Nucleus accumbens (tissue), 56 donors: ENCODE results near the gene TNK2.
"Not testable (repeated sequence)": the region's sequence is repeated elsewhere in the genome, so short reads cannot be mapped to it uniquely, and the experiment has no call there.

Experiments
- DNase-seq, 56 donors: peaks; one replicate each; lab custom pipeline; 2025; lab: John Stamatoyannopoulos, UW

Gene TNK2

DNA sequence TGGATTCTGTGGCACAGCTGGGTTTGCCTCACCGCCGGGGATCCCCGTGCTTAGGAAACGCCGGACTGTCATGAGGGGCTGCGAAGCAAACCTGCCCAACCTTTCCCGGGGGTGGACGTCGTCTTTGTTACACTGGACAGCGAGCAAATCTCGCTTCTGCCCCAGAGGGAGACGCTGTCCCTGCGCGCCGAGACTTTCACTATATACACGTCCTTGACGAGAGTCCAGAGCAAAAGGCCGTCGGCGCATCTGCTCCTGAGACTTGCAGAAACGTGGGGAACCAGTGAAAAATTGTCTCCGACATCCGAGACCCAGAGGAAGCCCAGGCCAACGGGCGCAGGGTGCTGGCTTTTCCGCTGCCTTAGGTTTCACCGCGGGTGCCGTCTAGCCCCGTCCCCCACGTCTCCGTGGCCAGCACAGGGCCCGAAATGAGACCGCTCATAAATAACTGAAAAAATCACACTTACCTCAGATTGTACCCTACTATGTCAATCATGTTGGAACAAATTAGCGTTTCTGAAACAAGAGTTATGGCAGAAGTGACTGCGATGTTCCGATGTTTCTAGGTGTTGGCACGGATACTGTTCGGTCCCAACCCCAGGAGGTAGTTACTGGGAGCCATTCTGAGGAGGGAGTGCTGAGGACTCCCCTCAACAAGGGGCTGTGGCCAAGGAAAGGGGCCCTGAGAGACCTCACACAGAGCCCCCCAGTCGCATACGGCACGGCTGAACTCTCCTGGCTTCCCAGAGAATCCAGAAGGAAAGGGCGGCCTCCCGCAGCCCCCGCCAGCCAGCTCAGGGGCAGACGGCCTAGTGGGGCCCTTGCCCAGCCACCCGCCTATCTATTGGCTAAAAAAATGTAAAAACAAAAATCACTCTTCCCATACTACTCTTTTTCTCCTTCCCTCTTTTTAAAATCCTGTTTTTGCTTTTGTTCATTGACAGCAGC is 82.2 kb downstream of the TNK2 start:
- DNase-seq = no peak

DNA sequence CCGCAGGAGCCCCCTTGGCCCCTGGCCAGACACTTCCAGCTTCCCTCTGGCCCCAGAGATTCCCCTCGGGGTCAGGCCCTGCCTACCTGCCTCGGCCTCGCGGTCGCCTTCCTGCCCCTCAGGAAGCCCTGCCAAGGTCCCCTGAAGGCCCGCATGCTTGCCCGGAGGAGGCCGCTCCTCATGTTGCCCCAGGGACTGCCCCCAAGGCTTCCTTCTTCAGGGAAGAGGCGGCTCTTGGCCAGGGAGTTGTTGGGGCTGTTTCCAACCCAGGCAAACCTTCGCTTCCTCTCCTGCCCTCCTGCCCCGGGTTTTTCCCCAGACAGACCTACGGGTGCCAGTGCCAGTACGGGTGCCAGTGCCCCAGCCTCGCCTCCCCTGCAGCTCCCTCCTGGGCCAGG is 83.2 kb downstream of the TNK2 start:
- no peak for DNase-seq

DNA sequence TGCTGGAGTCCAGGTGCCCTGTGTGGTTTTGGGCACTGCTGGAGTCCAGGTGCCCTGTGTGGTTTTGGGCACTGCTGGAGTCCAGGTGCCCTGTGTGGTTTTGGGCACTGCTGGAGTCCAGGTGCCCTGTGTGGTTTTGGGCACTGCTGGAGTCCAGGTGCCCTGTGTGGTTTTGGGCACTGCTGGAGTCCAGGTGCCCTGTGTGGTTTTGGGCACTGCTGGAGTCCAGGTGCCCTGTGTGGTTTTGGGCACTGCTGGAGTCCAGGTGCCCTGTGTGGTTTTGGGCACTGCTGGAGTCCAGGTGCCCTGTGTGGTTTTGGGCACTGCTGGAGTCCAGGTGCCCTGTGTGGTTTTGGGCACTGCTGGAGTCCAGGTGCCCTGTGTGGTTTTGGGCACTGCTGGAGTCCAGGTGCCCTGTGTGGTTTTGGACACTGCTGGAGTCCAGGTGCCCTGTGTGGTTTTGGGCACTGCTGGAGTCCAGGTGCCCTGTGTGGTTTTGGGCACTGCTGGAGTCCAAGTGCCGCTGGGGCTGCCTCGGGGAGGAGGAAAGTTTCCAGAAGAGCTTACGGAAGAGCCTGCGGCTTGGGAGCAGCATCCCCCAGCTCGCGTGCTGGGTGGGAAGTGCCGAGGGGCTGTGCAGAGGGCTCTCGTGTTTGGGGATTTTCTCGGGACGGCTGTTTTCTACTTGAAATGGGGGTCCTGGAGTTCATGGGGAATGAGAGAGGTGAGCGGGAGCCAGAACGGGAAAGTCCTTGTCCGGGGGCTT is 83.7 kb downstream of the TNK2 start:
- DNase-seq = not testable (repeated sequence)

DNA sequence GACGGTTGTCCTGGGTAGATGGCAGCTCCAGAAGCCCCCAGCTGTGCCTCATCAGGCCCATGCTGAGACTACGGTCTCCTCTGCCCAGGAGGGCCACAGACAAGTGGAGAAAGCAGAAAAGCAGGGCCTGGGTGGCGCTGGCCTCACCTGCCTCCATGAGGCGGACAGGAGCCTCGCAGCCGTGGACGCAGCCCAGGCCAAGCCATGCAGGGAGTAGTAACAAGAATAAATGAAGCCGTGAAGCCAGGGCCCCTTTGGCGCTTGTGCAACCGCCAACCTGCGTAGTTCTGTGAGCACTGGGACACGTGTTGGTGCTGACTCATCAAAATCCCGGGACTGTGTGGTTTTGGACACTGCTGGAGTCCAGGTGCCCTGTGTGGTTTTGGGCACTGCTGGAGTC is 84.4 kb downstream of the TNK2 start:
- no peak for DNase-seq

DNA sequence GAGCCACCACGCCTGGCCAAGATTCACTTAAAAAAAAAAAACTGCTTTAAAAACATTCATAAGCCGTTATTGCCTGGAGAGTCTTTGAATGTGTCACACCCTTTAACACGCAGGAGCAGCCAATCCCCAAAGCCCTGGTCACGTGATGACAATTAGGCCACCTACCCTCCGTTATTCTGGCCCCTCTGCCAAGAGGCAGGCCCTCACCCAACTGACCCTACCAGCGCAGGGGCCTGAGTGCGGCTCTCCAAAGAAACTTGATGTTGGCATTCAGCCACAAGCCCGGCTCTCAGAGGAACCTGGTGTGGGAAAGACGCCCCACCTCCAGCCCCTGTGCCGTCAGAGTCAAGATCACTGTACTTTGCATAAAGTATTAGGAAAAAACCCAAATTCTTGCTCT is 85.1 kb downstream of the TNK2 start:
- DNase-seq = peak in 1 of 56 donors; percentile 11

DNA sequence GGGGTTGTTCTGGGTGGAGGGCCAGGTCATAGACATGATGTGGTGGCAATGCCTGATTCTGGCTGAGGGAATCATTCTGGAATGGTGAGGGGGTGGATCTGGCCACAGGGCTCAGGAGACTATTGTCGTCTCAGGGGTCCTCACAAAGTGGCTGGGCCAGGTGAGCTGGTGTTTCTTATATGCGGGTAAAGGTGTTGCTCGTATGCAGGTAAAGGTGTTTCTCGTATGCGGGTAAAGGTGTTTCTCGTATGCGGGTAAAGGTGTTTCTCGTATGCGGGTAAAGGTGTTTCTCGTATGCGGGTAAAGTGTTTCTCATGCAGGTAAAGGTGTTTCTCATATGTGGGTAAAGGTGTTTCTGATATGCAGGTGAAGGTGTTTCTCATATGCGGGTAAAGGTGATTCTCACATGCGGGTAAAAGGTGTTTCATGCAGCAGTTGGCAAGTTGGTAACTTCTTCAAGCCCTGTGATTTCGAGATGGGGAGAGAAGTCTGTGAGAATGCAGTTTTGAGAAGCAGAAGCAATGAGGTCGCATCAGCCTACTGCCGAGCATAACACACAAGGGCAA is 86.1 kb downstream of the TNK2 start:
- DNase-seq = no peak

DNA sequence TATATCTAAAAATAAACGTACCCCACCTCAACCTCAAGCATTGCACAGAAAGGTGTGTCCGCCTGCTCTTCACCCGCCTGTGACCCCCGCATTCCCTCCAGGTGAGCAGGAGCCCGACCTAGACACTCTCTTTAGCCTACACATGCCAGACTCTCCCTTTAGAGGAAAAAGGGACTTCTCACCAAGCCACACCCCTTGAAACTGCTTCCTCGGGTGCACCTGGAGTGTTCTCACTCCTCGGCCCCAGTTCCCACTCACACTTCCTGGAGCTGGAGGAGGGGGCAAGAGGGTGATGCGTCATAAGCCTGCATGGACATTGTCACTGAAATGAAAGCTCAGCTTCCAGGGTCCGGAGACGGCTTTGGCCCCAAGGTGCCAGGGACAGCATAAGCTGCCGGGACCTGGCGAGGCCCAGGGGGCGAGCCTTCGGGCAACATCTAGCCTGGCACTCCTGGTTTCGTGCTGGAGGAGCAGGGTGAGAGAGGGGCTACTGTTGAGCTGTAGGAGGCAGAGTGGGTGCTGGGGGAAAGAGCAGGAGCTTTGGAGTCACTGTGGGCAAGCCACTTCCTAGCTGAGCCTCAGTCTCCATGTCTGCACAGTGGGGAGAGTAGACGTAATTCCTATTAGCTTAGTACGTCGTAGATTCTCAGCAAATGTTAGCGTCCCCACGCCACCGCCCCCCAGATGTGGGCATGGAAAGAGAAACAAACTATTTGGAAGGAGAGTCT is 86.8 kb downstream of the TNK2 start:
- DNase-seq = no peak

DNA sequence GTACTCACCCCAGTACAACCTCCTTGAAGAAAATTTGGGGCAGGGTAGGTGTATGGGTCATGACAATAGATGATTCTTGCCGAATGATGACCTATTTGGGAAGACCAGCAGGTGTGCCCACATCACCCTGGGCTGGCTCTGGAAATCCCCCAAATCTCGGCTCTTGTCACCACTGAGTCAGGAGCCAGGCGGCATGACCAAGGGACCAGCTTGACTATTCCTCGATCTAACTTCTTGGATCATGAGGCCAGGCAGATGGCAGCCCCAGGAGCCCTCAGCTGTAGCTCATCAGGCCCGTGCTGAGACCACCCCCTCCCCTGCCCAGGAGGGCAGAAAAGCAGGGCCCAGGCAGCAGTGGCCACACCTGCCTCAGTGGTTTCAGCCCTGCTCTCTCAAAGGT is 87.5 kb downstream of the TNK2 start:
- no peak for DNase-seq

DNA sequence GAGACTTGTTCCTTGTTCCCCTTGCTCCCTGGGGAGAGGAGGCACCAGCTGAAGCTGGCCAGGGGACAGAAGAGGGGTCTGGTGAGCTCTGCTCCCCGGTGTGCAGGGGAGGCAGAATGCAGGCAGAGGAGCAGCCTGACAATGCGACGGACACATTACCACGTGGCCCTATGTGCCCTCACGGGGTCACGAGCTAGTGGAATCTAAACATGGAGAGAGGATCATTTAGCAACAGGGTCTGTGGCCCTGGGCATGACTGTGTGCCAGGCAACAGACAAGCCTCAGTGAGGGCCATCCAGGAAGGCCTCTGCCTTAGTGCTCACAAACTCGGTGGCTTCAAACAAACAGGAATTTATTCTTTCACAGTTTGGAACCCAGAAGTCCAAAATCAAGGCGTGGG is 88.2 kb downstream of the TNK2 start:
- no peak for DNase-seq

DNA sequence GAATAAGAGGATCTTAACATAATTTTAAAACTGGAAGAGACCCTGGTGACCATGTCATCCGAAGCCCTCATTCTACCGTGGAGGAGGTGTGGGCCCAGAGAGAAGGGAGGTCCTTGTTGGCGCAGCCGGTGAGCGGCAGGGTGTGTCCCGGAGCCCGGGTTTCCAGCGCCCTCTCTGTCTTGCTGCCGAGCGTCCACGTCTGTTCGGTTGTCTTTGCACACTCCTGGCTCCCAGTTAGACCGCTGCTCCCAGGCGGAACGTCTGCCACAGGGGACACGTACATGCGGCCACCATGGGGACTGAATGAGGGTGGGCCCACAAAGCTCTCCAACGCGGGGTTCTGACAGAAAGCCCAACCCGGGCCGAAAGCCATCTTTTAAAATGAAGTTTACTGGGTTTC is 90.0 kb downstream of the TNK2 start:
- no peak for DNase-seq

DNA sequence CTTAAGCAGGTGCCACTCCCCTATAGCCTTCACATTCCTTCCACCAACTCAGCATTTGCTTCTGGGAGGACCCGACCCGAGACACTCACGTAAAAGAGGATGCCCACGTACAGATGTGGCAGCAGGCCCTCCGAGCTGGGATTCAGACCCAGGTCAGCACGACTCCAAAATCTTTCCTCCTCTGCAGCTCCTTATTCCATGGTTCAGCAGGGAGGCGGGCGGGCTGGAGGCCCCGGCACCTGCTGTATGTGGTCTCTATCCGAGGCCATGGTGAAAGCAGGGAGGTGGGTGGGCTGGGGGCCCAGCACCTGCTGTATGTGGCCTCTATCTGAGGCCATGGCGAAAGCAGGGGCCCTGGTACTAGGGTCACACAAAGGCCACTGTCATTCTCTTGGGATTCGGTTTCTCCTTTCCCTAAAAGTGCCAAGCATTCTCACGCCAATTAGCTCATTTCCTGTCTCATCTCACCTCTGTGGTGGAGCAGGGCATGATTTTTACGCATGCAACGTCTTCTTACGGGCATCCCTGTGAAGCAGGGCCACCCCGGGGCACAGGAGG is 90.7 kb downstream of the TNK2 start:
- DNase-seq = no peak

DNA sequence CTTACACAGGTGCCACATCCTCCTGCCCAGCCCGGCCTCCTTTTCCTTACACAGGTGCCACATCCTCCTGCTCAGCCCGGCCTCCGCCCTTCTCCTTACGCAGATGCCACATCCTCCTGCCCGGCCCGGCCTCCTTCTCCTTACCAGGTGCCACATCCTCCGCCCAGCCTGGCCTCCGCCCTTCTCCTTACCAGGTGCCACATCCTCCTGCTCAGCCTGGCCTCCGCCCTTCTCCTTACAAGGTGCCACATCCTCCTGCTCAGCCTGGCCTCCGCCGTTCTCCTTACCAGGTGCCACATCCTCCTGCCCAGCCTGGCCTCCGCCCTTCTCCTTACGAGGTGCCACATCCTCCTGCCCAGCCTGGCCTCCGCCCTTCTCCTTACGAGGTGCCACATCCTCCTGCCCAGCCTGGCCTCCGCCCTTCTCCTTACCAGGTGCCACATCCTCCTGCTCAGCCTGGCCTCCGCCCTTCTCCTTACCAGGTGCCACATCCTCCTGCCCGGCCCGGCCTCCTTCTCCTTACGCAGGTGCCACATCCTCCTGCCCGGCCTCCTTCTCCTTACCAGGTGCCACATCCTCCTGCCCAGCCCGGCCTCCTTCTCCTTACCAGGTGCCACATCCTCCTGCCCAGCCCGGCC is 92.0 kb downstream of the TNK2 start:
- DNase-seq = not testable (repeated sequence)

DNA sequence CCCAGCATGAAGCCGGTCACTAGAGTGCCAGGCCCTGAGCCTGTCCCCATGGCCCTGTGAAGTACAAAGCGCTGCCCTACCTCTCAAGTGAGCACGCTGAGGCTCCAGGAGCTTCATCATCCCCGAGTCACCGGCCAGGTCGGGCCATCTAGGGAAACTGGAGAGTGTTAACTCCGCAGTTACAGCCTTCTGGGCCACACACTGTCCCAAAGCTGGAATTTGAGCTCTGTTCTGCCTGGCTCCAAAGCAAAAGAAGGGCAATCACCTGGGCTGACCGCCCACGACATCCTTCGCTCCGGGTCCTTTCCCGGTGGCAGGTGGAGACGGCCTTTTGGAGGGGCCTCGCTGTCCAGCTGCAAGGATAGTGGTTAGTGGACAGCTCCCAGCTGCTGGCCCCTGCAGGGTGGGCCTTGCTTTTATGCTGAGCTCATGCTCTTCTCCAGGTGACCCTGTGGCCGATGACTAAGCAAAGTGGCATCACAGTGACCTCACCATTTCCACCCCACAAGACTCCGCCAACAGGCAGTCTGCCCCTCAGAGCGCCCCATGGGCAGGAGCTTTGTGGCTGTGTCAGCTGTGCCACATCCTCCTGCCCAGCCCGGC is 93.1 kb downstream of the TNK2 start:
- no peak for DNase-seq

DNA sequence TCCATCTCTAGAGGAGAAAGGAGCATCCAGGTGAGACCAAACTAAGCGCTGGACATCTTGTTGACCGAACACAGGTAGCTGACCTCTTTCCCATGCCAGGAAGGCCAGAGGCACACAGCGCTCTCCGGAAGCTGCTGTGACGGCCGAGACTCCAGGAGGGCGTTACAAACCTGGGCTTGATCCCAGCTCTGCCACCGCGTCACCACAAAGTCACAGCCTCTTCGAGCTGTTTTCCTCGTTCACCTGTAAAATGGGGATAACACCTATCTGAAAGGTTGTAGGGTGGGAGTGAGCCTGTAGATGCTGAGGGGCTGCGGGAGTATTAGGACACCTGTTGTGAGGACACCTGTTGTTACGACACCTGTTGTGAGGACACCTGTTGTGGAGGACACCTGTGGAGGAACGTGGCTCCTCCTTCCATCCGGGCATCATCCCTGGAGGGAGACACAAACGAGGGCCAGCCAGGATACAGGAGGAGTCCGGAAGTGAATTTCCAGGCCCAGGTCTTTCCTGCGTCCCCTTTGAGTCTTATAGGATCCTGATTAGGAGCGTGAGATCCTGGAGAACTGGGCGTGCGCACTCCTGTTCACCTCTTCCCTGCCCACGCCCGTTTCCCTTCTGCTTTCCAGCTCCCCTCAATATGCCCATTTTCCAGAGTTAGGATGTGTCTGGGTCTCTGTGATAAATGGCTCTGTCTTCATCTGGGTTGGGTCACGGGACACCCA is 94.3 kb downstream of the TNK2 start:
- DNase-seq = no peak
